HCT116 (cell line): Measurements from ENCODE around the gene DNASE1L1. TPM values are rescaled to one million over a fixed set of nuclear protein-coding genes. Genes with fewer than 3 reads are reported as not detected.

Source experiments
- ATAC-seq: fragments of 200-7000 bp; cut with Tn5 transposase; 2 replicates; pipeline ENCODE4 v1.9.1; 2020; ENCODE audit warnings: mild to moderate bottlenecking, moderate library complexity
- BruUV-seq: library from RNA; stranded (reverse); fragments of 400-500 nt; replicated peaks from 2 replicates; lab custom pipeline; 2021; lab: Mats Ljungman, UMichigan
- CTCF ChIA-PET: fragments of 300-600 bp; sonication (Branson Sonifier 250); formaldehyde crosslinking; loops from one replicate; lab custom pipeline; 2021; ENCODE audit warnings: antibody characterized with exemption; lab: Charles Lee
- POLR2A ChIA-PET: fragments of 300-600, 350-600 bp; sonication (Branson Sonifier 250); formaldehyde crosslinking; loops from one replicate; lab custom pipeline; 2021; ENCODE audit warnings: antibody characterized with exemption; lab: Charles Lee
- RAD21 ChIA-PET, 2 experiments: fragments of 300-600 bp; sonication (Branson Sonifier 250); formaldehyde crosslinking; loops; one replicate each; lab custom pipeline; 2023; ENCODE audit warnings: low total read pairs in 2 of 2; ENCODE audit not compliant: uncharacterized antibody in 2 of 2, unreplicated experiment in 2 of 2, low non-redundant PET in 1 of 2; lab: Charles Lee
- DNase-seq: peaks from one replicate; pipeline ENCODE4 v3.0.0-alpha.2; 2010; ENCODE audit warnings: low read depth, low spot score
- H2AFZ ChIP-seq: fragments of 200-600 bp; shearing (Covaris generic), sonication (generic); 2 replicates; pipeline ENCODE4 v1.6.1; 2017; ENCODE audit warnings: low read depth, mixed run types, mixed read lengths, antibody characterized with exemption, low read length; ENCODE audit not compliant: poor library complexity, severe bottlenecking
- H3K27ac ChIP-seq: 2 replicates; pipeline ENCODE4 v1.5.1; 2012; ENCODE audit warnings: low read depth, low read length
- H3K27me3 ChIP-seq: fragments of 200-600 bp; sonication (generic); 2 replicates; pipeline ENCODE4 v1.6.1; 2016; ENCODE audit warnings: mixed run types, low read length, mixed read lengths; ENCODE audit not compliant: insufficient read depth
- H3K36me3 ChIP-seq, 2 experiments: fragments of 200-500 bp in 1 of 2; fragments of 200-600 bp in 1 of 2; sonication (Bioruptor generic) in 1 of 2; sonication (generic) in 1 of 2; 2 replicates each; pipeline versions ENCODE4 v1.5.1 to v1.6.1; 2014 to 2016; ENCODE audit warnings: low read length in 2 of 2, inconsistent platforms in 1 of 2, mixed read lengths in 1 of 2, mixed run types in 1 of 2; ENCODE audit not compliant: insufficient read depth in 2 of 2, control insufficient read depth in 1 of 2
- H3K4me1 ChIP-seq, 2 experiments: fragments of 200-600 bp in 1 of 2; sonication (generic) in 1 of 2; 2 replicates each; pipeline versions ENCODE4 v1.5.1 to v1.6.1; 2012 to 2017; ENCODE audit warnings: low read length in 2 of 2, inconsistent platforms in 1 of 2, mild to moderate bottlenecking in 1 of 2, mixed read lengths in 1 of 2, mixed run types in 1 of 2, moderate library complexity in 1 of 2; ENCODE audit not compliant: insufficient read depth in 2 of 2, control insufficient read depth in 1 of 2
- H3K4me2 ChIP-seq: fragments of 200-600 bp; sonication (generic); 2 replicates; pipeline ENCODE4 v1.6.1; 2017; ENCODE audit warnings: mixed run types, low read length, mixed read lengths
- H3K4me3 ChIP-seq, 2 experiments: fragments of 200-600 bp in 1 of 2; sonication (generic) in 1 of 2; replicated peaks in 1 of 2; 2 replicates each; pipeline ENCODE4 v1.5.1; 2011 to 2016; ENCODE audit warnings: low read length in 2 of 2, control low read depth in 1 of 2, low read depth in 1 of 2, mild to moderate bottlenecking in 1 of 2, mixed read lengths in 1 of 2, mixed run types in 1 of 2
- H3K79me2 ChIP-seq: fragments of 200-600 bp; sonication (generic); 2 replicates; pipeline ENCODE4 v1.6.1; 2017; ENCODE audit warnings: mild to moderate bottlenecking, mixed run types, low read length, moderate library complexity, mixed read lengths; ENCODE audit not compliant: insufficient read depth
- H3K9ac ChIP-seq: fragments of 200-600 bp; sonication (generic); 2 replicates; pipeline ENCODE4 v1.6.1; 2016; ENCODE audit warnings: low read length, mixed read lengths
- H3K9me2 ChIP-seq: fragments of 200-600 bp; sonication (generic), shearing (Covaris generic); 2 replicates; pipeline ENCODE4 v1.6.1; 2017; ENCODE audit warnings: mixed run types, mild to moderate bottlenecking, moderate library complexity; ENCODE audit not compliant: insufficient read depth
- H3K9me3 ChIP-seq, 2 experiments: fragments of 200-500 bp in 1 of 2; fragments of 200-600 bp in 1 of 2; sonication (Bioruptor generic) in 1 of 2; sonication (generic) in 1 of 2; 2 replicates each; pipeline ENCODE4 v1.6.1; 2014 to 2017; ENCODE audit warnings: low read length in 2 of 2, mixed read lengths in 2 of 2, inconsistent platforms in 1 of 2, low read depth in 1 of 2, mild to moderate bottlenecking in 1 of 2, mixed run types in 1 of 2, moderate library complexity in 1 of 2; ENCODE audit not compliant: control insufficient read depth in 1 of 2, insufficient read depth in 1 of 2
- H4K20me1 ChIP-seq: fragments of 200-600 bp; sonication (generic), shearing (Covaris generic); 2 replicates; pipeline ENCODE4 v1.6.1; 2017; ENCODE audit warnings: mixed run types, mild to moderate bottlenecking, moderate library complexity; ENCODE audit not compliant: insufficient read depth
- JUND ChIP-seq: IDR thresholded peaks from 2 replicates; pipeline ENCODE4 v1.6.1; 2012
- POLR2AphosphoS5 ChIP-seq: IDR thresholded peaks from 2 replicates; pipeline ENCODE4 v1.6.1; 2011; ENCODE audit warnings: mild to moderate bottlenecking, low read depth, low read length, moderate library complexity
- RAD21 ChIP-seq: IDR thresholded peaks from 2 replicates; pipeline ENCODE4 v1.6.1; 2012; ENCODE audit warnings: low read depth, mild to moderate bottlenecking
- TCF7L2 ChIP-seq: IDR thresholded peaks from 2 replicates; pipeline ENCODE4 v1.7.0; 2011; ENCODE audit warnings: borderline replicate concordance, inconsistent platforms; ENCODE audit not compliant: insufficient read depth, insufficient read length; ENCODE audit errors: extremely low read depth
- ZFX ChIP-seq: fragments of 450-650 bp; IDR thresholded peaks from 2 replicates; pipeline ENCODE4 v1.6.1; 2017
- intact Hi-C: fragments of 100-400 bp; cut with micrococcal nuclease; formaldehyde crosslinking; loops from 2 replicates; pipeline ENCODE4 v1.10.0; 2022
- total RNA-seq: library from RNA; stranded (reverse); gene quantifications from one replicate; pipeline ENCODE4 v1.2.1, GENCODE V29; 2021; ENCODE audit not compliant: unreplicated experiment
- TF ChIP-seq, protein P1 (sequence below), 3 experiments: fragments of 200-600 bp in 1 of 3; sonication (generic) in 1 of 3; IDR thresholded peaks in 2 of 3; conservative IDR thresholded peaks in 1 of 3; 2 replicates each; pipeline ENCODE4 v1.5.1; 2012 to 2017; ENCODE audit warnings: low read depth in 2 of 3, low read length in 2 of 3, antibody characterized with exemption in 1 of 3, borderline replicate concordance in 1 of 3, control low read depth in 1 of 3, mild to moderate bottlenecking in 1 of 3, mixed read lengths in 1 of 3, mixed run types in 1 of 3, moderate library complexity in 1 of 3; ENCODE audit not compliant: insufficient read depth in 1 of 3
- TF ChIP-seq, protein P2 (sequence below): IDR thresholded peaks from 2 replicates; pipeline ENCODE4 v1.6.1; 2011; ENCODE audit warnings: mild to moderate bottlenecking, low read length, moderate library complexity; ENCODE audit not compliant: insufficient replicate concordance; ENCODE audit errors: extremely low read depth

The DNASE1L1 gene
- total RNA-seq, 1 experiment from 2014 or later: 16.5 TPM

DNA sequence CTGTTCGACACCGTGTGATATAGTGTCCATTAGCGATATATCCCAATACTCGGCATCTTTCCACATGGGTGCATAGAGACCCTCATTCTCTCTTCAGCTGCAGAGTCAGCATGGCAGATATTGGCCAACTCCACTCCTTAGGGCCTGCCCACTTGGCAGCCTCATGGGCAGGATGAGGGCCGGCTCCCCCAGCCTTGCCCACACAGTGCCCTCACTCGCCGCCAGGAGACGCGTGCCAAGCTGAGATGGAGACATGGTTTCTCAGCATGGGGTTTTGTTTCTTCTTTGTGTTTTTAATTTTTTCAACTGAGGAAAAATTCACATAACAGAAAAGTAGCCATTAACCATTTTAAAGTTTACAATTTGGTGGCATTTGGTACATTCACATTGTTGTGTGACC, 43.8 kb upstream of the DNASE1L1 start:
- no peak for ATAC-seq
- TF ChIP-seq ZFX (no peak), JUND (no peak), RAD21 (no peak), POLR2AphosphoS5 (no peak), TCF7L2 (no peak)
- TF ChIP-seq, protein P1, sequence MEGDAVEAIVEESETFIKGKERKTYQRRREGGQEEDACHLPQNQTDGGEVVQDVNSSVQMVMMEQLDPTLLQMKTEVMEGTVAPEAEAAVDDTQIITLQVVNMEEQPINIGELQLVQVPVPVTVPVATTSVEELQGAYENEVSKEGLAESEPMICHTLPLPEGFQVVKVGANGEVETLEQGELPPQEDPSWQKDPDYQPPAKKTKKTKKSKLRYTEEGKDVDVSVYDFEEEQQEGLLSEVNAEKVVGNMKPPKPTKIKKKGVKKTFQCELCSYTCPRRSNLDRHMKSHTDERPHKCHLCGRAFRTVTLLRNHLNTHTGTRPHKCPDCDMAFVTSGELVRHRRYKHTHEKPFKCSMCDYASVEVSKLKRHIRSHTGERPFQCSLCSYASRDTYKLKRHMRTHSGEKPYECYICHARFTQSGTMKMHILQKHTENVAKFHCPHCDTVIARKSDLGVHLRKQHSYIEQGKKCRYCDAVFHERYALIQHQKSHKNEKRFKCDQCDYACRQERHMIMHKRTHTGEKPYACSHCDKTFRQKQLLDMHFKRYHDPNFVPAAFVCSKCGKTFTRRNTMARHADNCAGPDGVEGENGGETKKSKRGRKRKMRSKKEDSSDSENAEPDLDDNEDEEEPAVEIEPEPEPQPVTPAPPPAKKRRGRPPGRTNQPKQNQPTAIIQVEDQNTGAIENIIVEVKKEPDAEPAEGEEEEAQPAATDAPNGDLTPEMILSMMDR (IDR thresholded peaks at IDR 0.05 in 2 of 3, conservative IDR thresholded peaks at IDR 0.05 in 1 of 3; ENCODE audit: borderline replicate concordance in 1 of 3, insufficient read depth in 1 of 3, low read depth in 2 of 3, low read length in 2 of 3): no peak
- TF ChIP-seq, protein P2, sequence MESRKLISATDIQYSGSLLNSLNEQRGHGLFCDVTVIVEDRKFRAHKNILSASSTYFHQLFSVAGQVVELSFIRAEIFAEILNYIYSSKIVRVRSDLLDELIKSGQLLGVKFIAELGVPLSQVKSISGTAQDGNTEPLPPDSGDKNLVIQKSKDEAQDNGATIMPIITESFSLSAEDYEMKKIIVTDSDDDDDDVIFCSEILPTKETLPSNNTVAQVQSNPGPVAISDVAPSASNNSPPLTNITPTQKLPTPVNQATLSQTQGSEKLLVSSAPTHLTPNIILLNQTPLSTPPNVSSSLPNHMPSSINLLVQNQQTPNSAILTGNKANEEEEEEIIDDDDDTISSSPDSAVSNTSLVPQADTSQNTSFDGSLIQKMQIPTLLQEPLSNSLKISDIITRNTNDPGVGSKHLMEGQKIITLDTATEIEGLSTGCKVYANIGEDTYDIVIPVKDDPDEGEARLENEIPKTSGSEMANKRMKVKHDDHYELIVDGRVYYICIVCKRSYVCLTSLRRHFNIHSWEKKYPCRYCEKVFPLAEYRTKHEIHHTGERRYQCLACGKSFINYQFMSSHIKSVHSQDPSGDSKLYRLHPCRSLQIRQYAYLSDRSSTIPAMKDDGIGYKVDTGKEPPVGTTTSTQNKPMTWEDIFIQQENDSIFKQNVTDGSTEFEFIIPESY: no peak
- TF ChIP-seq, all 23 proteins: peak for 0
- Histone ChIP-seq H3K4me1 (peaks cover 2 to 6% of the 10 kb centered on the region in 2 experiments; a peak in 1 of 4 replicates), H3K9me2 (no peaks in the 10 kb centered on the region), H4K20me1 (no peaks in the 10 kb centered on the region), H2AFZ (no peak overlapping the region), H3K4me3 (no peak overlapping the region), H3K27ac (no peak overlapping the region), H3K79me2 (no peaks in the 10 kb centered on the region), H3K36me3 (no peaks in the 10 kb centered on the region), H3K9me3 (no peaks in the 10 kb centered on the region), H3K4me2 (no peak overlapping the region), H3K27me3 (no peaks in the 10 kb centered on the region), H3K9ac (no peak overlapping the region)
- ChIA-PET POLR2A (interaction anchor here (0.8 kb wide), 1 partner anchor 26 kb away, joined by 3 read pairs; the partner anchor contains the start of gene LAGE3), CTCF (no interaction called here), RAD21 (no interaction called here)
- intact Hi-C loops: no loop called here
- DNase-seq: no peak
- BruUV-seq: no TSS peak
